Stimulated activated CD8-positive, alpha-beta memory T cell treated with anti-CD3 and anti-CD28 coated beads, Interleukin-15, amount 100 ng/mL, for 24 hours (primary cell): ENCODE data around the gene ATP5MC3.
"Not testable (repeated sequence)": the region's sequence is repeated elsewhere in the genome, so short reads cannot be mapped to it uniquely, and the experiment has no call there.

Experiments
- DNase-seq: peaks from one replicate; pipeline ENCODE4 v3.0.0-alpha.2; 2020; ENCODE audit warnings: low read depth

ATP5MC3 gene

DNA sequence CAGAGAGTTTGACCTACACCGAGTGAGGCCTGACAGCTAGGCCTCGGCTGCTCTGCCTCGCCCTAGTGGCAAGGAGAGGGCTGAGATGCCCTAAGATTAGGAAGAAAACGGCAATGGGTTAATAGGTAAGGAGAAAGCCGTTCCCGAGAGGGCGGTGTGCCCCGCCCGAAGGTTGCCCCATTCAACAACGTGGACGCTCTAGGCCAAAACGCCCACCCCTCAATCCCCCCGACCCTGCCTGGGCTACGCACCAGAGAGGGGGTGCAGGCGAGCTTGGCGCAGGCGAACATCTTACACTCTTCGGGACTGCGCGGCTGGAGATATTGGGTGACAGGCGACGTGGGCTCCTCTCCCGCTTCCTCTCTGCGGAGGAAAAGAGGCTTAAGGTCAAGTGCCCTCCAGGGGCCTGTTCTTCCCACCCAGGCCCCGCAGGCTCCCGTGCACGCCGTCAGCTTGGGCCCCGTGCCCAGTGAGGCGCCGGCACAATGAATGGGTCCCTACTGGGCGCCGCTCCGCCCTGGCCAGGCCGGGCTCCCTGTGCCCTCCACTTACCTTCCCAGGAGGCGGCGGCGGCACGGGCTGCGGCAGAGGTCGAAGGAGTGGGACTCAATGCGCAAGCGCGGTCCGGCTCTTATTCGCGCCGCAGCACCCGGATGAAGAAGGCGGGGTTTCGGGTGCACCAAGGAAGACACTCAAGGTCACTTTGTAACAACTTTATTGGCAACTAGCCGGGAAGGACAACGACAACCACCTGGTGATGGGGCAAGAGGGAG is at the start of gene ATP5MC3:
Gene ATP5MC3, minus strand, starts transcription at position 607 of the 773 bp plus-strand sequence. Its CDS starts 317 bp downstream, at position 290.
- peak; percentile 81 for DNase-seq

- not testable (repeated sequence) for DNase-seq
These were observed 47.1 kb upstream of the ATP5MC3 start for GRCh38 chr2:175228601-175229000.

GRCh38 chr2:175228179-175228578 is 46.7 kb upstream of the ATP5MC3 start:
- DNase-seq = no peak

DNA sequence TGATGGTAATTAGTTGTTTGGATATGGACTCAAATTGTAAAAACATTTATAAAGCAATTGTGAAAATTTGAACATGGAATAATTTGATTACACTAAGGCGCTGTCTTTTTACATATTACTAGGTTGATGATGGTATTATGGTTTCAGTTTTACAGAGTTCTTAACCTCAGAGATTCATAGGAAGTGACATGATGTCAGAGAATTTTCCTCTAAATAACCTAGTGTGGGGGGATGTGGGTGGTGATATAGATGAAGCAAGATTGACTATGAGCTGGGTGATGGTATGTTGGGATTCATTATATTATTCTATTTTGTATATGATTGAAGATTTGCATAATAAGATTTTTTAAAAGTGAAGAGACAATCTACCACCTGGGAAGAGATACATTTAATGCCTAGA is 45.9 kb upstream of the ATP5MC3 start:
- DNase-seq = no peak

DNA sequence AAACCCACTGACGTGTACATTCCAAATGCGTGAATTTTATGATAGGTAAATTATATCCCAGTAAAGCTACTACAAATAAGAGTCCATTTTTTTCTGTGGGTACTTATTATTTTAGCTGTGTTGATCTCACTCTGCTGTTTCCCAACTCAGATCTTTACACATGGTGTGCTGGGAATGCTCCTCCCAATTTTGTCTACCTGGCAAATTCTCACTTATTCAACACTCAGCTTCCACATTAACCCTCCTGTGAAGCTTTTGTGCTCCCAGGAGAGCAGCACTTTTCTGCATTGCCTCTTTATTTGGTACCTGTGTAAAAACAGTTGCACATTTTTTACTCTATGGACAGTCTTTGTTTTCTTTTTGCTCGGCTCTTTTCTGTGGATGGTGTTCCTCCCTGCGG is 38.6 kb upstream of the ATP5MC3 start:
- DNase-seq = no peak

DNA sequence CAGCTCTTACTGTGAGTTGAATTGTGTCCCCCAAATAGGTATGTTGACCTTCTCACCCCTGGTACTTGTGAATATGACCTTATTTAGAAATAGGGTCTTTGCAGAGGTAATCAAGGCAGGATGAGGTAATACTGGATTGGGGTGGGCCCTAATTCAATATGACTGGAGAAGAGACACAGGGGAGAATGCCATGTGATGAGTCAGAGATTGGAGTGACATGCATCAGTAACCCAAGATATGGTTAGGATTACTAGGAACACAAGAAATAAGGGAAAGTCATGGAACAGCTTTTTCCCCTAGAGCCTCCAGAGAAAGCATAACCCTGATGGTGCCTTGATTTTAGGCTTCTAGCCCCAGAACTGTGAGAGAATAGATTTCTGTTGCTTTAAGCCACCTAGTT is 37.0 kb upstream of the ATP5MC3 start:
- no peak for DNase-seq

DNA sequence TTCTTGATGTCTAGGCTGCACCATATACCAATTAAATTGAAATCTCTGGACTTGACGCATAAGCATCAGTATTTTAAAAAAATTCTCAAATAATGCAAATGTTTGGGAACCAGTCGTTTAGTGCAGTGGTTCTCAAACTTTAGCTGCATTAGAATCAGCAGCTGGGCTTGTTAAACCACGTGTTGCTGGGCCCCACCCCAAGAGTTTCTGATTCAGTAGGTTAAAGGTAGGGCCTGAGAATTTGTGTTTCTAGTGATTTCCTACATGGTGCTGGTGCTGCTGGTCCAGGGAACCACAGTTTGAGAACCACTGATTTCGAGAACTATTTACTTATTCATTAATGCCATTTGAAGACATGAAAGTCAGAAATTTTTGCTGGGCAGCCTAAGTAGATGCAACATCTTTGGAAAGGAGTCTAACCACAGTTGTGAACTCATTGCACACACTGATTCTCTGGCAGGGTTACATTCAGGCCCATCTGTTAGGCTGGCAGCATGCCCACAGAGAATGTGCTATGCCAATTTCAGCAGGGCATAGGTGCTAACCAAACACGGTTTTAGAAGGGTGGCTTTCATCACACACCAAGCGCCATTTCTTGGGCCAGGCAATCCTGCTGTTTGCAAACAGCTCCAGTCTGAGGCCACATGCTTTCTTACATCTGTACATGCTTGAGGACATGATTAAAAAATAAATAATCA is 26.4 kb upstream of the ATP5MC3 start:
- DNase-seq = no peak

- no peak for DNase-seq
These were observed 25.4 kb upstream of the ATP5MC3 start for GRCh38 chr2:175206866-175207265.

DNA sequence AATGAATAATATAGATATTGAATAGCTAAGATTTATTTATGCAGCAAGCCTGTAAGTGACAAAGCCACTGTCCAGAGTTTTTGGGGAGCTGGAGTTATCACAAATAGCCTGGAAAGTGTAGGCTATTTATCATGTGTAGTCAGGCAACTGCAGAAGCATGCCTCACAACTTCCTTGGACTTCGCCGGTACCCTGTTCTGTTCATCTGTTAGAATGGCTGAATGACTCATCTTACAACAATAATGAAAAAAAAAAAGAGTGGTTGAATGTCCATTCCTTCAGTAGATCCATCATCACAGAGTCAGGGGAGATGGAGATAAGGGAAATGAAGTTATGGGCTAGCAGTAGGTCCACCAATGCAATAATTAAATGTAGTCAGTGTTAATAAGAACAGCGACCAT is 24.0 kb upstream of the ATP5MC3 start:
- DNase-seq = no peak

DNA sequence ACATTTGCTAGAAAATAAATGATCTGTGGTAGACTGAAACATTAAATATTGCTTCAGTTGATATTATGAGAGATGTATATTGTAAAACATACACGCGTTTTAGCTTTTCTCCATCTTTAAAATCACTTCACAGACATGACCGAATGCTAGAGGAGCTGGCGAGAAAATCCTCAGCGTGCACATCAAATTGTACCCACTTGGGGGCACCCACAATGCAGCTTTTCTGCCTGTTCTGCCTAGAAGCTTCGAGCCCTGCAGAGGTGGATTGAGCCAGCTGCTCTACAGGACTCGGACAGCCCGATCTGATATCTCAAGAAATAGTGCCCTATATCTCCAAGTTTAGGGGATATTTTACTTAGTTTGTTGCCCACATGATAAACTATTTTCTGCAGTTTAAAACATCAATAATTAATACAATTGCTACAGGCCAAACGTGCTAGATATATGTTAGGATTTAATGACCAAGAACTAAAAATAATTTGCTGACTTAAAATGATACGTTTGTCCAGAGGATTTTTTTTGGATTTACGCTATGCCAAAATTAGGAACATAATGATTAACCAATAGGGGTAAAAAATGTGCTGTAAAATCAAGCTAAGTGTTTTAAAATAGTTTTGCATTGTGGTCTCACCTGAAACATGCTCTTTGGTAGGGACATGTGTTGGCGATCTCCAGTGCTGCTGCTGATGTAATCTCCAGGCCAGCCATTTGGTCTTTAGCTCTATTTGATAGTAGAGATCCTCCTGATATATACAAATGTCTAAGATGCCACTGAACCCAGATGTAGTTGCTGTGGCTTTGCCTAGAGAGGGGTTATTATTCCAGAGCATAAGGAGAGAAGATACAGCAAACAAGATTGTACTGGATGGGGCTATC is 22.3 kb upstream of the ATP5MC3 start:
- no peak for DNase-seq

- DNase-seq = no peak
These were observed 13.5 kb upstream of the ATP5MC3 start for GRCh38 chr2:175195012-175195411.

- no peak for DNase-seq
These were observed 7.3 kb upstream of the ATP5MC3 start for GRCh38 chr2:175188761-175189160.

GRCh38 chr2:175187378-175187777 is 5.9 kb upstream of the ATP5MC3 start:
- DNase-seq = no peak

- DNase-seq = no peak
These were observed 2.2 kb upstream of the ATP5MC3 start for GRCh38 chr2:175183674-175184073.

- DNase-seq = no peak
These were observed 383 bp upstream of the ATP5MC3 start for GRCh38 chr2:175181877-175182308.

- DNase-seq = peak; percentile 17
These were observed 808 bp downstream of the ATP5MC3 start for GRCh38 chr2:175180701-175181103.

GRCh38 chr2:175176624-175177023 is 4.9 kb downstream of the ATP5MC3 start:
- DNase-seq = no peak

GRCh38 chr2:175175896-175176295 is 5.6 kb downstream of the ATP5MC3 start:
- DNase-seq = no peak

GRCh38 chr2:175175320-175175719 is 6.2 kb downstream of the ATP5MC3 start:
- no peak for DNase-seq

DNA sequence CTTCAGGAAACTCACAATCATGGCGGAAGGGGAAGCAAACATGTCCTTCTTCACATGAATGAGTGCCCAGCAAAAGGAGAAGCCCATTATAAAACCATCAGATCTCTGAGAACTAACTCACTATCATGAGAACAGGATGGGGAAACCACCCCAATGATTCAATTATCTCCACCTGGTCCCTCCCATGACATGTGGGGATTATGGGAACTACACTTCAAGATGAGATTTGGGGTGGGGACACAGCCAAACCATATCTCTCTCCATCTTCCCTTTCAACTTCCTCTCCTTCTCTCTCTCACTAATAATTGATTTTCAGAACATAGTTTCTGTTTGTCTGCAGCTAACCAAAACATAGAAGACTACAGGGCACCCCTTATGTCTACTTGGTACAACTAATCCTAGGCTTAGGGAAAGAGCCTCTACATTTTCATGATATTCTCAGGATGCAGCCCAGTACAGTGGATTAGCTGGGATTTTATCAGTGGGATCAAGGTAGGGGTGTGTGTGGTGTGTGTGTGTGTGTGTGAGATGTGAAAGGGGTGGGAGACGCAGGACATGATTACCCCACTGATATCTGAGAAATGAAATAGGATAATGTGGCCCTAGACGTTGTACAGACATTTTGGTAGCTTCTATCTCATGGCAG is 10.7 kb downstream of the ATP5MC3 start:
- DNase-seq = no peak

DNA sequence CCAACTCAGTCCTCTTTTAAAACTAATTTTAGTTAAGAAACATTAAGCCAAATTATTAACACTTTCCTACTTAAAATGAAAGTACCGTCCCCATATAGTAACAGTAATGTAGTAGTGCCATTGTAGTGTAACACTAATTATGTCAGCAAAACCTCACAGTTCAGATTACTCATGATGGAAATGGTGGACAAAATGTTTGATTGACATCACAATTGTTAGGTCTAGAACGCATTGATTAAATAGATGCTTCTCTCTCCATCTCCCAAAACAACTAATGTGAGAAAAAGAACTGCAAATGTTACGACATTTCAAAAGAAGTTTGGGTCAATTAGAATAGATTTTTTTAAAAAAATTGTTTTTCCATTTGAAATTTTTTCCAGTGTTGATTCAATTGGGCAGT is 12.3 kb downstream of the ATP5MC3 start:
- DNase-seq = no peak

DNA sequence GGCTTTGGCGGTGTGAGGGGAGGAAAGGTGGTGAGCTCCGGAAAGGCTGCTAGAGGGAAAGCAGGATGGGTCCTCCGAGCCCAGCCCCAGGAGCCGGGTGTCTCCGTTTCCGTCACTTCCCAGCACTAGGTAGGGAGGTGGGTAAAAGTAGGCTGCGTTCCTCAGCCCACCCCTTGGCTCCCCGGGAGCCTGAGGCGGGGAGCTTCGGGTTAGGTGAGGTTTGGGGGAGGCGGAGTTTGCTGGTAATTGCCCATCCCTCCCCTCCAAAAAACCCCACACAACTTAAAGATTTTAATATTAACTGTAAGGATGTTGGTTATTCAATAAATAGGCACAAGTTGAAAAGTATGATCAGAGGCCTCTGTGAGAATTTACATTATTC is 13.0 kb downstream of the ATP5MC3 start:
- DNase-seq = no peak
